ENCODE data around the gene DOCK6.

DNA sequence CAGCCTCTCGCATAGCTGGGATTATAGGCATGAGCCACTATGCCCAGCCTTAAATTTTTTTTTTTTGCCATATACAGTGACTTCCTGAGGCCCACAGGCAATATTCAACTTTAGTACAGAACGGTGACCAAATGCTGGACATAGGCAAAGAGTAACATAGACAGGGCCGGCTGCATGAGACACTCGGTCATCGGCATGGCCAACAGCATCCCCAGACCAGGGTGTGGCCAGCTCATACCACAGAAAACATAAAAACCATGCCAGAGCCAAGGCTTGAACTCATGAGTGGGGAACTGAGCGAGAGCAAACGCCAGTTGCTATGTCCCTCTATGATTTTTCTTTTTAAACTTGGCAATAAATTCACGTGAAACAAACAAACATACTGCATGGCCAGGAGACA, 82.0 kb downstream of the DOCK6 start:
- TF ChIP-seq, protein P1, sequence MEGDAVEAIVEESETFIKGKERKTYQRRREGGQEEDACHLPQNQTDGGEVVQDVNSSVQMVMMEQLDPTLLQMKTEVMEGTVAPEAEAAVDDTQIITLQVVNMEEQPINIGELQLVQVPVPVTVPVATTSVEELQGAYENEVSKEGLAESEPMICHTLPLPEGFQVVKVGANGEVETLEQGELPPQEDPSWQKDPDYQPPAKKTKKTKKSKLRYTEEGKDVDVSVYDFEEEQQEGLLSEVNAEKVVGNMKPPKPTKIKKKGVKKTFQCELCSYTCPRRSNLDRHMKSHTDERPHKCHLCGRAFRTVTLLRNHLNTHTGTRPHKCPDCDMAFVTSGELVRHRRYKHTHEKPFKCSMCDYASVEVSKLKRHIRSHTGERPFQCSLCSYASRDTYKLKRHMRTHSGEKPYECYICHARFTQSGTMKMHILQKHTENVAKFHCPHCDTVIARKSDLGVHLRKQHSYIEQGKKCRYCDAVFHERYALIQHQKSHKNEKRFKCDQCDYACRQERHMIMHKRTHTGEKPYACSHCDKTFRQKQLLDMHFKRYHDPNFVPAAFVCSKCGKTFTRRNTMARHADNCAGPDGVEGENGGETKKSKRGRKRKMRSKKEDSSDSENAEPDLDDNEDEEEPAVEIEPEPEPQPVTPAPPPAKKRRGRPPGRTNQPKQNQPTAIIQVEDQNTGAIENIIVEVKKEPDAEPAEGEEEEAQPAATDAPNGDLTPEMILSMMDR (IDR thresholded peaks at IDR 0.05) = no peak
- TF ChIP-seq POLR2A (IDR thresholded peaks at IDR 0.05) = no peak
